HCT116 (cell line): ENCODE results near the gene SPRR2D.

Source experiments
- EZH2 ChIP-seq: fragments of 200-600 bp; sonication (generic); IDR thresholded peaks from 2 replicates; pipeline ENCODE4 v1.6.1; 2017; ENCODE audit warnings: antibody characterized with exemption, mixed run types
- POLR2A ChIP-seq: IDR thresholded peaks from 2 replicates; pipeline ENCODE4 v1.7.0; 2011; ENCODE audit warnings: borderline replicate concordance; ENCODE audit not compliant: insufficient read depth, insufficient read length; ENCODE audit errors: extremely low read depth
- TF ChIP-seq, protein P1 (sequence below), 3 experiments: fragments of 200-600 bp in 1 of 3; sonication (generic) in 1 of 3; IDR thresholded peaks in 2 of 3; conservative IDR thresholded peaks in 1 of 3; 2 replicates each; pipeline ENCODE4 v1.5.1; 2012 to 2017; ENCODE audit warnings: low read depth in 2 of 3, low read length in 2 of 3, antibody characterized with exemption in 1 of 3, borderline replicate concordance in 1 of 3, control low read depth in 1 of 3, mild to moderate bottlenecking in 1 of 3, mixed read lengths in 1 of 3, mixed run types in 1 of 3, moderate library complexity in 1 of 3; ENCODE audit not compliant: insufficient read depth in 1 of 3
- TF ChIP-seq, protein P2 (sequence below): IDR thresholded peaks from 2 replicates; pipeline ENCODE4 v1.6.1; 2012
- TF ChIP-seq, protein P3 (sequence below): IDR thresholded peaks from 2 replicates; pipeline ENCODE4 v1.6.1; 2011; ENCODE audit warnings: mild to moderate bottlenecking, low read length, moderate library complexity; ENCODE audit not compliant: insufficient replicate concordance; ENCODE audit errors: extremely low read depth

DNA sequence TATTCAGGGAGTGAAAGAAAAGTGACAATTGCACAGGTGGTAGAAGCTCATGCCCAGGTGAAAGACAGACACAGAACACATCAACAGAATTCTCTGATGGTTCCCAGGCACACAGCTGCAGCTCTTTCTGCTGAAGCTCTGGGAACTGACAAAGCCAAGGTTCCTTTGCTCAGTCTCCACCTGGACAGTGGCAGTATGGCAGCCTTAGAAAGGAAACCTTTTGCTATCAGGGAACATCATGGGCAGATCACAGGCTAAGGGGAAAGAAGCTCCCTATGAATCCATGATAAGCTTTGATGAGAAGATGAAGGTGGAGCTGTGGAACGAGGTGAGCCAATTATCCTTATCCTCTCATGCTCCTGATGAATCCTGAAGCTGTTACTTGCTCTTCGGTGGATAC is 29.3 kb upstream of the SPRR2D start:
- TF ChIP-seq, protein P1, sequence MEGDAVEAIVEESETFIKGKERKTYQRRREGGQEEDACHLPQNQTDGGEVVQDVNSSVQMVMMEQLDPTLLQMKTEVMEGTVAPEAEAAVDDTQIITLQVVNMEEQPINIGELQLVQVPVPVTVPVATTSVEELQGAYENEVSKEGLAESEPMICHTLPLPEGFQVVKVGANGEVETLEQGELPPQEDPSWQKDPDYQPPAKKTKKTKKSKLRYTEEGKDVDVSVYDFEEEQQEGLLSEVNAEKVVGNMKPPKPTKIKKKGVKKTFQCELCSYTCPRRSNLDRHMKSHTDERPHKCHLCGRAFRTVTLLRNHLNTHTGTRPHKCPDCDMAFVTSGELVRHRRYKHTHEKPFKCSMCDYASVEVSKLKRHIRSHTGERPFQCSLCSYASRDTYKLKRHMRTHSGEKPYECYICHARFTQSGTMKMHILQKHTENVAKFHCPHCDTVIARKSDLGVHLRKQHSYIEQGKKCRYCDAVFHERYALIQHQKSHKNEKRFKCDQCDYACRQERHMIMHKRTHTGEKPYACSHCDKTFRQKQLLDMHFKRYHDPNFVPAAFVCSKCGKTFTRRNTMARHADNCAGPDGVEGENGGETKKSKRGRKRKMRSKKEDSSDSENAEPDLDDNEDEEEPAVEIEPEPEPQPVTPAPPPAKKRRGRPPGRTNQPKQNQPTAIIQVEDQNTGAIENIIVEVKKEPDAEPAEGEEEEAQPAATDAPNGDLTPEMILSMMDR (IDR thresholded peaks at IDR 0.05 in 2 of 3, conservative IDR thresholded peaks at IDR 0.05 in 1 of 3; ENCODE audit: borderline replicate concordance in 1 of 3, insufficient read depth in 1 of 3, low read depth in 2 of 3, low read length in 2 of 3): no peak
- TF ChIP-seq, protein P2, sequence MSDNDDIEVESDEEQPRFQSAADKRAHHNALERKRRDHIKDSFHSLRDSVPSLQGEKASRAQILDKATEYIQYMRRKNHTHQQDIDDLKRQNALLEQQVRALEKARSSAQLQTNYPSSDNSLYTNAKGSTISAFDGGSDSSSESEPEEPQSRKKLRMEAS: no peak
- TF ChIP-seq POLR2A (no peak), EZH2 (no peak)
- TF ChIP-seq, protein P3, sequence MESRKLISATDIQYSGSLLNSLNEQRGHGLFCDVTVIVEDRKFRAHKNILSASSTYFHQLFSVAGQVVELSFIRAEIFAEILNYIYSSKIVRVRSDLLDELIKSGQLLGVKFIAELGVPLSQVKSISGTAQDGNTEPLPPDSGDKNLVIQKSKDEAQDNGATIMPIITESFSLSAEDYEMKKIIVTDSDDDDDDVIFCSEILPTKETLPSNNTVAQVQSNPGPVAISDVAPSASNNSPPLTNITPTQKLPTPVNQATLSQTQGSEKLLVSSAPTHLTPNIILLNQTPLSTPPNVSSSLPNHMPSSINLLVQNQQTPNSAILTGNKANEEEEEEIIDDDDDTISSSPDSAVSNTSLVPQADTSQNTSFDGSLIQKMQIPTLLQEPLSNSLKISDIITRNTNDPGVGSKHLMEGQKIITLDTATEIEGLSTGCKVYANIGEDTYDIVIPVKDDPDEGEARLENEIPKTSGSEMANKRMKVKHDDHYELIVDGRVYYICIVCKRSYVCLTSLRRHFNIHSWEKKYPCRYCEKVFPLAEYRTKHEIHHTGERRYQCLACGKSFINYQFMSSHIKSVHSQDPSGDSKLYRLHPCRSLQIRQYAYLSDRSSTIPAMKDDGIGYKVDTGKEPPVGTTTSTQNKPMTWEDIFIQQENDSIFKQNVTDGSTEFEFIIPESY: no peak
